ENCODE data around the gene PLEKHJ1. TPM values are rescaled to one million over a fixed set of nuclear protein-coding genes. Genes with fewer than 3 reads are reported as not detected.

PLEKHJ1 gene
- total and polyA plus RNA-seq, 2 of the 8 experiments (the other 6 are each of a cell fraction or from before 2014, with no cell fraction given), result 135 to 187 TPM

GRCh38 chr19:2230807-2231533 lies 5.2 kb downstream of the PLEKHJ1 start:
- Histone ChIP-seq H3K4me1 (replicated peaks in 1 of 4; ENCODE audit: control insufficient read depth in 3 of 4, insufficient read depth in 4 of 4, low read length in 3 of 4) (peaks cover 0 to 3% (median 0%) of the 10 kb centered on the region in 4 experiments; a peak in 1 of 7 replicates), H3K23me2 (ENCODE audit: low read depth, low read length) (peaks cover 4% of the 10 kb centered on the region; the same call in 1 of the 2 replicates), H4K91ac (replicated peaks; ENCODE audit: insufficient read length, low read length) (no peak overlapping the region), H3K79me2 (ENCODE audit: control insufficient read depth in 1 of 2, insufficient read depth in 2 of 2, low read length in 2 of 2) (peaks cover 0 to 15% of the 10 kb centered on the region in 2 experiments; a peak in 3 of 4 replicates), H2AFZ (ENCODE audit: low read length) (no peak overlapping the region), H3K9ac (replicated peaks in 1 of 4; ENCODE audit: extremely low read depth in 1 of 4, low read depth in 3 of 4, low read length in 3 of 4) (no peak overlapping the region), H4K5ac (ENCODE audit: insufficient read length, low read depth, low read length) (no peak overlapping the region), H3K27me3 (replicated peaks in 1 of 4; ENCODE audit: control insufficient read depth in 3 of 4, extremely low read depth in 1 of 4, insufficient read depth in 3 of 4, low read length in 3 of 4) (no peaks in the 10 kb centered on the region), H2BK15ac (ENCODE audit: low read length) (no peak overlapping the region), H3K4me3 (ENCODE audit: extremely low read depth in 1 of 4, insufficient read depth in 2 of 4, low read depth in 3 of 4, low read length in 4 of 4) (no peak overlapping the region), H3K56ac (replicated peaks; ENCODE audit: insufficient read length, low read depth, low read length) (no peak overlapping the region), H3K23ac (ENCODE audit: insufficient read length) (no peak overlapping the region), H3K36me3 (ENCODE audit: control insufficient read depth in 2 of 4, insufficient read depth in 4 of 4, low read length in 3 of 4) (peaks cover 0 to 49% (median 15%) of the 10 kb centered on the region in 4 experiments; a peak in 6 of 8 replicates), H3K18ac (ENCODE audit: extremely low read depth, low read length) (no peak overlapping the region), H3K14ac (ENCODE audit: insufficient read length) (no peak overlapping the region), H2BK5ac (ENCODE audit: low read depth, low read length) (no peak overlapping the region; the same call in 1 of the 2 replicates), H2AK5ac (ENCODE audit: low read depth, low read length) (no peak overlapping the region), H3K4ac (replicated peaks; ENCODE audit: insufficient read length, low read depth, low read length) (no peak overlapping the region), H4K8ac (ENCODE audit: extremely low read depth, insufficient read depth, low read length) (peak overlapping the region; percentile 79), H3K9me3 (ENCODE audit: insufficient read depth in 2 of 2, low read depth in 1 of 2, low read length in 1 of 2) (no peaks in the 10 kb centered on the region), H3K4me2 (ENCODE audit: insufficient read depth in 1 of 2, low read depth in 2 of 2, low read length in 2 of 2) (no peak overlapping the region), H2BK12ac (ENCODE audit: low read depth, low read length) (no peak overlapping the region), H2BK120ac (replicated peaks; ENCODE audit: low read depth, low read length) (no peak overlapping the region), H3K79me1 (ENCODE audit: low read depth, low read length) (peaks cover 4% of the 10 kb centered on the region), H2BK20ac (ENCODE audit: low read length) (no peak overlapping the region), H3K27ac (ENCODE audit: low read depth, low read length) (no peak overlapping the region), H4K20me1 (replicated peaks in 1 of 2; ENCODE audit: control insufficient read depth in 1 of 2, insufficient read depth in 2 of 2, low read length in 2 of 2) (peaks cover 0 to 15% of the 10 kb centered on the region in 2 experiments)
- WGBS, 2 experiments (ENCODE audit: extremely low coverage in 1 of 2, insufficient coverage in 1 of 2, insufficient read length in 1 of 2, insufficient replicate concordance in 2 of 2, low coverage in 1 of 2, low lambda C conversion rate in 2 of 2, missing lambda C conversion rate in 1 of 2), result 78% methylated on average over 12 of the region's 12 CpGs; no CpG with 5 or more reads in 1 of the 2 experiments
- ChIA-PET CTCF (ENCODE audit: partially characterized antibody) (interaction anchor here (0.6 to 4.4 kb wide), 11 partner anchors 16 to 121 kb away, joined by 3 to 19 read pairs (median 4); no protein-coding TSS in a partner anchor), POLR2A (ENCODE audit: partially characterized antibody) (interaction anchor here (0.8 to 6.3 kb wide), 12 partner anchors 9 to 196 kb away, joined by 3 to 61 read pairs (median 5); partner anchors contain the start of gene AMH)
- no peak for TF ChIP-seq TCF12 (IDR thresholded peaks at IDR 0.05; ENCODE audit: low read depth, low read length)
- no peak for TF ChIP-seq USF2 (IDR thresholded peaks at IDR 0.05; ENCODE audit: low read length)
- peak; percentile 49; the same call in 1 of the 2 replicates for TF ChIP-seq POLR2AphosphoS5 (IDR thresholded peaks at IDR 0.05; ENCODE audit: low read depth, low read length)
- TF ChIP-seq, protein P1, sequence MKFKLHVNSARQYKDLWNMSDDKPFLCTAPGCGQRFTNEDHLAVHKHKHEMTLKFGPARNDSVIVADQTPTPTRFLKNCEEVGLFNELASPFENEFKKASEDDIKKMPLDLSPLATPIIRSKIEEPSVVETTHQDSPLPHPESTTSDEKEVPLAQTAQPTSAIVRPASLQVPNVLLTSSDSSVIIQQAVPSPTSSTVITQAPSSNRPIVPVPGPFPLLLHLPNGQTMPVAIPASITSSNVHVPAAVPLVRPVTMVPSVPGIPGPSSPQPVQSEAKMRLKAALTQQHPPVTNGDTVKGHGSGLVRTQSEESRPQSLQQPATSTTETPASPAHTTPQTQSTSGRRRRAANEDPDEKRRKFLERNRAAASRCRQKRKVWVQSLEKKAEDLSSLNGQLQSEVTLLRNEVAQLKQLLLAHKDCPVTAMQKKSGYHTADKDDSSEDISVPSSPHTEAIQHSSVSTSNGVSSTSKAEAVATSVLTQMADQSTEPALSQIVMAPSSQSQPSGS (IDR thresholded peaks at IDR 0.05; ENCODE audit: low read length), result no peak
- FAIRE-seq (no peak), DNase-seq (ENCODE audit: low read depth in 1 of 2, low spot score in 2 of 2) (no peak)
